Spinal cord (tissue), 10 donors: ENCODE measurements around the gene CDK1. TPM values are rescaled to one million over a fixed set of nuclear protein-coding genes. Genes with fewer than 3 reads are reported as not detected.

Experiments used
- DNase-seq, 6 donors: peaks; one replicate each; pipeline versions ENCODE4 v3.0.0 to v3.0.0-alpha.2; 2013 to 2015; ENCODE audit warnings: low spot score in 6 of 6, low read depth in 4 of 6
- H3K27ac ChIP-seq: one replicate; pipeline ENCODE4 v1.5.1; 2013; ENCODE audit warnings: low read depth, low read length, control low read depth
- H3K27me3 ChIP-seq: one replicate; pipeline ENCODE4 v1.6.1; 2013; ENCODE audit warnings: low read length; ENCODE audit not compliant: control insufficient read depth, insufficient read depth
- H3K36me3 ChIP-seq: one replicate; pipeline ENCODE4 v1.6.1; 2013; ENCODE audit warnings: low read length; ENCODE audit not compliant: control insufficient read depth, insufficient read depth
- H3K4me1 ChIP-seq: one replicate; pipeline ENCODE4 v1.6.1; 2013; ENCODE audit warnings: low read length; ENCODE audit not compliant: control insufficient read depth, insufficient read depth
- H3K4me3 ChIP-seq: one replicate; pipeline ENCODE4 v1.5.1; 2013; ENCODE audit warnings: low read depth, low read length, control low read depth
- H3K9me3 ChIP-seq: one replicate; pipeline ENCODE4 v1.6.1; 2013; ENCODE audit warnings: low read length; ENCODE audit not compliant: control insufficient read depth, insufficient read depth
- WGBS: methylation state at CpG from one replicate; pipeline ENCODE4 v1.1.5; 2013; ENCODE audit warnings: missing lambda C conversion rate; ENCODE audit not compliant: insufficient coverage; 5-methylcytosine and 5-hydroxymethylcytosine counted together
- polyA plus RNA-seq, 2 donors: library from polyadenylated mRNA; unstranded; fragments of 120-200 nt; gene quantifications; one replicate each; pipeline ENCODE4 v1.2.1, GENCODE V29; 2013; ENCODE audit not compliant: insufficient read length in 2 of 2
- total RNA-seq, 2 donors: library from RNA; depleted of rRNA in 1 of 2; stranded (reverse); fragments of 120-200 nt in 1 of 2; fragments of >200 nt in 1 of 2; gene quantifications; one replicate each; pipeline versions ENCODE4 v1.2.3 to v1.2.4, GENCODE V29; 2013 to 2014
- donor health status: healthy.

Gene CDK1
- total and polyA plus RNA-seq, 4 donors: 38.7 to 49.0 (median 45.0) TPM

GRCh38 chr10:60806921-60807320, 28.6 kb downstream of the CDK1 start:
- no peak overlapping the region for H3K27ac ChIP-seq
- no peak overlapping the region for H3K4me3 ChIP-seq
- H3K36me3 ChIP-seq: no peaks in the 10 kb centered on the region
- H3K27me3 ChIP-seq: no peaks in the 10 kb centered on the region
- no peak for DNase-seq
- H3K4me1 ChIP-seq: no peaks in the 10 kb centered on the region
- no CpG with 5 or more reads among the region's 4 CpGs for WGBS
- H3K9me3 ChIP-seq: no peaks in the 10 kb centered on the region

- Histone ChIP-seq H3K4me1 (no peaks in the 10 kb centered on the region), H3K27me3 (no peaks in the 10 kb centered on the region), H3K27ac (no peak overlapping the region), H3K36me3 (no peaks in the 10 kb centered on the region), H3K4me3 (no peak overlapping the region), H3K9me3 (no peaks in the 10 kb centered on the region)
- DNase-seq: no peak
- 80% methylated on average over 1 of the region's 2 CpGs for WGBS
These were observed 29.2 kb downstream of the CDK1 start for GRCh38 chr10:60807499-60807898.

GRCh38 chr10:60808036-60808435, 29.8 kb downstream of the CDK1 start:
- DNase-seq: no peak
- no peak overlapping the region for H3K27ac ChIP-seq
- no peaks in the 10 kb centered on the region for H3K4me1 ChIP-seq
- no CpG with 5 or more reads among the region's 3 CpGs for WGBS
- H3K9me3 ChIP-seq: no peaks in the 10 kb centered on the region
- no peak overlapping the region for H3K4me3 ChIP-seq
- no peaks in the 10 kb centered on the region for H3K36me3 ChIP-seq
- H3K27me3 ChIP-seq: no peaks in the 10 kb centered on the region

GRCh38 chr10:60809157-60809556, 30.9 kb downstream of the CDK1 start:
- Histone ChIP-seq H3K27me3 (no peaks in the 10 kb centered on the region), H3K9me3 (no peaks in the 10 kb centered on the region), H3K4me3 (no peak overlapping the region), H3K27ac (no peak overlapping the region), H3K36me3 (no peaks in the 10 kb centered on the region), H3K4me1 (no peaks in the 10 kb centered on the region)
- DNase-seq: no peak
- WGBS: no CpG with 5 or more reads among the region's 3 CpGs

GRCh38 chr10:60810437-60811182, 32.3 kb downstream of the CDK1 start:
- DNase-seq: no peak
- no peaks in the 10 kb centered on the region for H3K36me3 ChIP-seq
- no peak overlapping the region for H3K27ac ChIP-seq
- H3K27me3 ChIP-seq: no peaks in the 10 kb centered on the region
- H3K4me3 ChIP-seq: no peak overlapping the region
- 69% methylated on average over 1 of the region's 4 CpGs for WGBS
- no peaks in the 10 kb centered on the region for H3K4me1 ChIP-seq
- no peaks in the 10 kb centered on the region for H3K9me3 ChIP-seq

GRCh38 chr10:60816628-60817397, 38.5 kb downstream of the CDK1 start:
- Histone ChIP-seq H3K9me3 (no peaks in the 10 kb centered on the region), H3K27ac (no peak overlapping the region), H3K4me1 (no peaks in the 10 kb centered on the region), H3K36me3 (no peaks in the 10 kb centered on the region), H3K27me3 (no peaks in the 10 kb centered on the region), H3K4me3 (peak overlapping the region; percentile 7)
- DNase-seq: peak; percentile 72 to 97 (median 81)
- WGBS: no CpG with 5 or more reads among the region's 5 CpGs

GRCh38 chr10:60817398-60817805, 39.1 kb downstream of the CDK1 start:
- Histone ChIP-seq H3K4me3 (no peak overlapping the region), H3K27ac (no peak overlapping the region), H3K36me3 (no peaks in the 10 kb centered on the region), H3K4me1 (no peaks in the 10 kb centered on the region), H3K27me3 (no peaks in the 10 kb centered on the region), H3K9me3 (no peaks in the 10 kb centered on the region)
- DNase-seq: no peak
- WGBS: 67% methylated on average over 4 of the region's 4 CpGs

- H3K4me3 ChIP-seq: no peak overlapping the region
- no peaks in the 10 kb centered on the region for H3K36me3 ChIP-seq
- no CpG with 5 or more reads among the region's 3 CpGs for WGBS
- no peaks in the 10 kb centered on the region for H3K4me1 ChIP-seq
- no peaks in the 10 kb centered on the region for H3K27me3 ChIP-seq
- H3K9me3 ChIP-seq: no peaks in the 10 kb centered on the region
- peak in 1 of 6 donors; percentile 18 for DNase-seq
- no peak overlapping the region for H3K27ac ChIP-seq
These were observed 40.0 kb downstream of the CDK1 start for GRCh38 chr10:60818134-60818770.

GRCh38 chr10:60819271-60819670, 41.0 kb downstream of the CDK1 start:
- Histone ChIP-seq H3K27ac (no peak overlapping the region), H3K27me3 (no peaks in the 10 kb centered on the region), H3K4me3 (no peak overlapping the region), H3K4me1 (no peaks in the 10 kb centered on the region), H3K36me3 (no peaks in the 10 kb centered on the region), H3K9me3 (no peaks in the 10 kb centered on the region)
- no peak for DNase-seq
- 93% methylated on average over 2 of the region's 6 CpGs for WGBS
